NCI-H2171 treated with DMSO at 0.1 percent for 48 hours (cell line): ENCODE results near the gene PEX11B.
"Not testable (repeated sequence)": the region's sequence is repeated elsewhere in the genome, so short reads cannot be mapped to it uniquely, and the experiment has no call there.

Experiments used
- DNase-seq: peaks from one replicate; lab custom pipeline; 2025; lab: John Stamatoyannopoulos, UW

The PEX11B gene

DNA sequence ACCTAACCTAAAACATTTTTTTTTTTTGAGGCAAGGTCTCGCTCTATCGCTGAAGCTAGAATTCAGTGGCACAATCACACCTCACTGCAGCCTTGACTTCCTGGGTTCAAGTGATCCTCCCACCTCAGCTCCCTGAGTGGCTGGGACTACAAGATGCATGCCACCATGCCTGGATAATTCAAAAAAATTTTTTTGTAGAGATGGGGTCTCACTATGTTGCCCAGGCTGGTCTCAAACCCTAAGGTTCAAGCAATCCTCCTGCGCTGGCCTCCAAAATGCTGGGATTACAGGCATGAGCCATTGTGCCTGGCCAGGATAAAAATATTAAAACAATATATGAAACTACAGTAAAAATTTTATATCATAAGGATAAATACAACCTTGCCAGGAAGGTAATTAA is 34.4 kb upstream of the PEX11B start:
- DNase-seq = no peak

DNA sequence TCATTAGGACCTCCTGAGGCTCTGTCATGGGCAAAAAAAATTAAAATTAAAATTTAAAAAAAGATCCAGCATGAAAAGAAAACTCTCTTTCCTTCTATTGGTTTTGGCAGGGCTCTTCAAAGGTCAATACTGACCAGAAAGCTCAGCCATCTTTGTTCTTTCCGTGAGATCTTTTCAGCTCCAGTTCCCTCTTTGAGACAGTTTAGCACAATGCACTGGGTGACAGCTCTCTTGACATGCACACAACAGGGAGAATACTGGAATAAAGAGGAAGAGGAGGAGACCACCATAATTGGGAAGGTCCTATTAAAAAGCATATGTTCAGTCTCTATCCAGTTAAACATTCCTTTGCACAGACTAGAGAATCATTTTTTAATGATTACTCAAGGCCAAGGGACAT is 33.0 kb upstream of the PEX11B start:
- no peak for DNase-seq

DNA sequence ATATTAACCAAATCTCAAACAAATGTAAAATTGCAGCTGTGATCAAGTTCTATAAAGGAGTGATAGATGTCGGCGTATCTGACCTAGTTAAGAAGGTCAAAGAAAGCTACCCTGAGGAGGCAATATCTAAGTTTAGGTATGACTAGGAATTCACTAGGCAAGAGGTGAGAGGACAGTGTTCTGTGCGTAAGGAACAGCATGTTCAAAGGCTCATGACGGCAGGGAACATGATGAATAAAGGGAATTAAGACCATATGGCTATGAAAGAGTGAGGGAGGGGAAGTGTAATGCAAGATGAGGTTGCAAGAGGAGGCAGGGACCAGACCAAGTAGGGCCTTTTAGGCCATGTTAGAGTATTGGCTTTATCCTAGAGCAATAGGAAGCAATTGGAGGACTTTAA is 30.7 kb upstream of the PEX11B start:
- DNase-seq = peak; percentile 22

DNA sequence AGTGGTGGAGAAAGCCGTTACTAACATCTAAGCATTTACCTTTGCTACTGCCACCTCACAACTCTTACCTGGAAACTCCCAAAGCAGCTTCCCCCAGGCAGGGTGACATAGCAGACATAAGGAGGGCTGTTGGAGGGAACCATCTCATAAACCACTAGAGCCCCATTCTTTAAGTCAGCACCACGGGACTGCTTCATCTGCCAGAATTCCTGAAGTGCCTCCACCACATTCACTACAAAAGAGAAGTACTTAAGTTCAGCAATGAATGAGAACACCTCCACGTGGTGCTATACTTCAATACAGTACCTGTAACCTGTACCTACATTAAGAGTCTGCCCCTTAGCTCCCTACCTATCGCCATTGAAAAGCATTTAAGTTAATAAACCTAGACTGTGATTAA is 29.0 kb upstream of the PEX11B start:
- no peak for DNase-seq

DNA sequence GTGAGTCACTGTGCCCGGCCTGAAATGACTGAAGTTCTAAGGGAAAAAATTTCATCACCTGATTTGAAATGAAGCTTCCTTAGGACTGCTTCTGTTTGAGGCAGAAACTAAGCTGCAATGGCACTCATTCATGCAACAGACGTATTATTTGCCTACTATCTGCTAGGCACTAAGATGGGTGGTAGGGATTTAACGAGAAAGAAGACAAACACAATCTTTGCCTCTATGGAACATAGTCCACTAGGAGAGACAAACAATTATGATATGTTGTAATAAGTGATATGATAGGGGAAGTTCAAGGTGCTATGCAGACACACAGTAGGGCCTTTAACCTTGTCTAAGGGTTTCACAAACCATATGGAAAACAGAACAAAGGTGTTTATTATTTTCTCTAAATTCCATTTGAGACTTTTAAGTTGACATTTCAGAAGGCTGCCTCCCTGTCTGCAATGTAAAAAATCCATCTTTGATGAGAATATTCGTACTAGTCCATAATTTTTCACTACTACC is 28.0 kb upstream of the PEX11B start:
- no peak for DNase-seq

DNA sequence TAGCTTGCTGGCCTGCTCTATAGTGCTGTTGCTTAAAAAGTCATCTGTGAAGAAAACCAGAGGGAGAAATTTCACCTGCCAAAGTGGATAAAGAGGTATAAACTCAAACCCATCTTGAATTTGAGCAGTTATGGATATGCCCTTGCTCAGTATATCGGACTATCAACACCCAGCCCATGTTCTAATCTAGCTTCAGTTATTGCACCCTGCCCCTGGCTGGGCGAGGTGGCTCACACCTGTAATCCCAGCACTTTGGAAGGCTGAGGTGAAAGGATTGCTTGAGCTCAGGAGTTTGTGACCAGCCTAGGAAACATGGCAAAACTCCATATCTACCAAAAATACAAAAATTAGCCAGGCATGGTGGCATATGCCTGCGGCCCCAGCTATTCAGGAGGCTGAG is 26.0 kb upstream of the PEX11B start:
- no peak for DNase-seq

DNA sequence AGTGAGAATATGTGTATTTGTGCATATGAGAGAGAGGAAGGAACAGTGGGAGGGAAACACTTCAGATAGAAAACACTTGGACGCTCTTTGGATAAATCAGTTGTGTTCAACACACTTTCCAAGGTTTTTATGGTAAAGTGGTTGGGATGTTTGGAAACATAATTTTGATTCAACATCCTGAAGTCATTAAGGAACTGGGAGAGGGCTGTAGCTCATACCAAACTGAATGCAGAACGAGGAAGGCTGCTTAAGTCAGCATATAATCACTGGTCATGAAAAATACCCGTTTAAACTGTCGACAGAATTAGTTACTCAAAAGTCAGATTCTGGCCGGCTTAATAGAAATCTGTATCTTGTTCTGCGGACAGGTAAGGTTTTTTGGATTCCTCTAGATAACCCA is 24.4 kb upstream of the PEX11B start:
- no peak for DNase-seq

DNA sequence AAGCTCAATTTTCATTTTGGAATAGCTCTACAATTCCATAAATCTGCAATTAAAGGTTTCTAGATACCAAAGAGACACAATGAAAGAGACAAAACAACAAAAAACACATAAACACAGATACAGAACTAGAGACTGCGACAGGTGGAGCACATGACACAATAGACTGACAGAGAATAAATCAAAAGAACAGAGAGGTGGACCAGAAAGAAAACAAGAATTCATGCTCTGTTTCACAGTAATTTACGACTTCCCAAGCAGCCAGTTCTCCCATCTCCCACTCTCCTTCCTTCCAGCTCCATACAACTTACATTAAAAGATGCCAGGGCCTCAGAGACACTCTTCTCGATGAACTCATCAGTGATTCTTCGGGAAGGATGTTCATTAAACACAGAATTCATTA is 23.9 kb upstream of the PEX11B start:
- DNase-seq = no peak

DNA sequence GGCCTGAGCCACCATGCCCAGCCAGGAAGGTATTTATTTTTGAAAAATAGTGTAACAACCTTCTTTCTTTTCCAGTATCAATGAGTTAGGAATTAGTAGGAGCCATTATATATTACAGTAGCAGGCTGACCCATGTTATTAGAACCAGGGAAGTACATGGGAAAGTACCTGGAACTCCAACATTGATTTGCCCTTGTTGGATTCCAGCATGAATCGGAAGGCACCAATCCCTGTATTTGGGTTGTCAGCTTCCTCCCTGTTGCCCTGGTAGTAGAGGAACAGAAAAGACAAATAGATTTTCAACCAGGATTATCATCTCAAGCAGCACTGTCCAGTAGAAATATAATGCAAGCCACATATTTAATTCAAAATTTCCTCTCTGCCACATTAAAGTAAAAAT is 18.9 kb upstream of the PEX11B start:
- no peak for DNase-seq

DNA sequence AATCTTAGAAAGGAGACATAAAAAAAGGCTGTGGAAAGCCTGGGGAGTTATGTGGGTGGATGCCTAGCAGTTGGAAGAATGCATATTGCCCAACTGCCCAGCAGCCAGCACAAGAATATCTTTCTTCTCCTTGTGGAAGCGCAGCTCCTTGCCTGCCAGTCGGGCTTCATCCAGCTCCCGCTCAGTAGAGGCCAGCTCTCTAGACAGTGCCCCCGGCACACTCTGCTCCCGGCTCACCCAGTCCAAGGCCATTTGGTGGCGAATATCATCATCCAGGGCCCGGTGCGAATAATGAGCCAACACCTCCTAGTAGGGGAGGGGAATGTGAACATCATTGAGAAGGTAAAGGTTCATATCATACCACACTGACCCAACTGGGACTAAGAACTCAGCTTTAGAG is 17.7 kb upstream of the PEX11B start:
- no peak for DNase-seq

DNA sequence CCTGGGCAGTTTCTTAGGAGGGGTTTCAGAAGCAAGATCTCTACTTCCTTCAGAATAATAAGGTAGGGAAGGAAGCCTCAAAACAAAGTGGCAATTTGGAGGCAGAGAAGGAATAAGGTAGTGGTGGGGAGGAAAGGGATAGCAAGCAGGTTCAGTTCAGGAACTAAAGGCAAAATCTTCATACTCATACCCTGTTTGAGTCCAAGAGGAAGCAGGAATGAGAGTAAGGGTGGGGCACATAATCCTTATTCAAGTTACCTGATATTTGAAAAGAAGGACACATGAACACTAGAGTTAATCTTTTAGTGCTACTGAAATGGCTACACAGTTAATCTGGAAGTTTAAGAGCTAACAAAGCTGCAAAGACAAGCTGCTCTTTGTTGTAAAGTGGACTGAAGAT is 17.2 kb upstream of the PEX11B start:
- DNase-seq = no peak

DNA sequence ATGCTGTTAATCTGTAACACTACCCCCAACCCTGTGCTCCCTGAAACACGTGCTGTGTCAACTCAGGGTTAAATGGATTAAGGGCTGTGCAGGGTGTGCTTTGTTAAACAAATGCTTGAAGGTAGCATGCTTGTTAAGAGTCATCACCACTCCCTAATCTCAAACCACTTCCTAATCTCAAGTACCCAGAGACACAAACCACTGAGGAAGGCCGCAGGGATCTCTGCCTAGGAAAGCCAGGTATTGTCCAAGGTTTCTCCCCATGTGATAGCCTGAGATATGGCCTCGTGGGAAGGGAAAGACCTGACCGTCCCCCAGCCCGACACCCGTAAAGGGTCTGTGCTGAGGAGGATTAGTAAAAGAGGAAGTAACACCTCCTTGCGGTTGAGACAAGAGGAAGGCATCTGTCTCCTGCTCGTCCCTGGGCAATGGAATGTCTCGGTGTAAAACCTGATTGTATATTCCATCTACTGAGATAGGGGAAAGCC is 14.0 kb upstream of the PEX11B start:
- DNase-seq = not testable (repeated sequence)

DNA sequence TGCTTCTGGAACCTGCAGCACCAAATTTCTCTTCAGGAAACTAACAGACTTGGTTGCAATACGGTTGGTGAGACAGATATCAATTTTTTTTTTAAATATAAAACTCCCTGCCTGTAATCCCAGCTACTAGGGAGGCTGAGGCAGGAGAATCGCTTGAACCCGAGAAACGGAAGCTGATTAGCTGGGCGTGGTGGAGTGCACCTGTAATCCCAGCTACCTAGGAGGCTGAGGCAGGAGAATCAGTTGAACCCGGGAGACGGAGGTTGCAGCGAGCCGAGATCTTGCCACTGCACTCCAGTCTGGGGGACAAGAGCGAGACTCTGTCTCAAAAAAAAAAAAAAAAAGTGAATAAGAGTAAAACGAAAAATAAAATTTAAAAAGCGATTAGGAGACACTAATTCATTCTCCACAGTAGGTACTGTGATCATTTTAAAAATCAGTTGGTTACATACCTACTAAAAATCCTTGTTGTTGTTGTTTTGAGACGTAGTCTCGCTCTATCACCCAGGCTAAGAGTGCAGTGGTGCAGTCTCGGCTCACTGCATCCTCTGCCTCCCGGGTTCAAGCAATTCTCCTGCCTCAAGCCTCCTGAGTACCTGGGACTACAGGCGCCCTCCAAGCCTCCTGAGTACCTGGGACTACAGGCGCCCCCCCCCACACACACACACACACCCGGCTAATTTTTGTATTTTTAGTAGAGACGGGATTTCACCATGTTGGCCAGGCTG is 9.6 kb upstream of the PEX11B start:
- DNase-seq = no peak

DNA sequence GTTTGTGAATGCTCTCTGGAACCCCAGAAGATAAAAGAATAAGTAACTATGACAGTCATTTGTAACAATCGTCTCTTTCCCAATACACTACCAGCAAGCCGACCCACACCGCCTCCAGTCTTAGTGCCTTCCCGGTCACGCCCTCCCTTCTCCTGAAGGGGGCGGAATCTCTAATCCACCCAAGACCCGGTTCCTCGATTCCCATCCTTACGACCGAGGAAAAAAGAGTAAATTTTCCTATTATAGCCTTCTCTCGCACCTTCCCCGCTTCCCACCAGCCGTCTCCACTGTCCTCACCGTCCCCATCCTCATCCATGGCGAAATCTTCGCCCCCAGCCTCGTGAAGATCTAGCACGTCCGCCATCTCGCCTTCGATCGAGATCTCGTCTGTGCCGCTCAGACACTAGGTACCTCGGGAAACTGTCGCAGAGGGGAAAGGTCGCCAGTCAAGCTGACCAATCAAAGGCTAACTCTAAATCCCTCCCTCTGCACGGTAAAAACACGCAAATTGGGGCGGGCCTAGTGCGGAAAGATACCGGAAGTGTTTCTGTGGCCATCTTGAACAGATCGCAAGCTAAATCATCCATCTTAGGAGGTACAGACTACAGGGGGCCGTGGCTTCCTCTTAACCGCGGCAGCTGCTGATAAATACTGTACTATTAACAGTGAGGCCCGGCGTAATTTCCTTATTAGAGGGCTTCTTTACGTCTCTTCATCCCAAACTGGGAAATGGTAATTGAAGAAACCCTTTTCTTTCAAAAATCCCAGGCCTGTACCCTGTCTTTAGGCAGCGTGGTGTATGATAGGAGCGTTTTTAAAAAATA is 8.8 kb upstream of the PEX11B start, which contains the start of gene RBM8A:
Gene RBM8A (minus strand): TSS at position 422 of the 824 bp plus-strand sequence. CDS start 58 bp downstream, at position 364.
- peak; percentile 100 for DNase-seq

DNA sequence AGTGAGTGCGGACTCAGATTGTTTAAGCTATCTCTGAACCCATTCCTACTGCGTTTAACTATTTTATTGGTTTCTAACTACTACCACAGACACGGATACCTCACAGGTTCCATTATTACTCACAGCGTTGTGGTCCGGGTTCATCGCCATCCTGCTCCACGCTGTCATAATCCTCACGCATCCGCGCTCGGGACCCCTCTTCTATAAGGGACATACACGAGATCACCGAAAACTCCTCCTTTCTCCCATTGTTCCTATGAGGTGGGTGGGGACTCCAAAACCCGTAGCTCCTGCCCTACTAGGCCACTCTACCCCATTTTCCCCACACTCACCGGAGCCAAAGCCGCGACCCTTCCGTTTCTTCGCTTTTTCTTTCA is 8.2 kb upstream of the PEX11B start:
- no peak for DNase-seq

DNA sequence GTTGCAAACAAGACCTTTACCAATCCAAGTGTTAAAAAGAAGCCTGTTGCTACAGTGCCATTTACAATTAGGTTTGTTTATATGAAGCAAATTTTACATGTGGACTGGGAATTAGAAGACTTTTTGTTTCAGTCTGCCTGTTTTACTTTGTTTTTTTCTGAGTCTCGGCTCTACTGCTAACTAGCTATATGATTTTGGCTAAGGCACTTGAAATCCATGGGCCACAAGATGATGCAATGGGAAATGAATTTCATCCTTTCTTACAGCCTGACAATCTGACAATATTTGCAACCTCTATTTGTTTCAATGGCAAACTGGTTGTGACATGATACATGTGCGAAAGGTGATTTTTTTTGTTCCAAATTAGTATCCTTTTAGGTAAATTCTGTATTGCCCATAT is 3.7 kb upstream of the PEX11B start:
- no peak for DNase-seq

DNA sequence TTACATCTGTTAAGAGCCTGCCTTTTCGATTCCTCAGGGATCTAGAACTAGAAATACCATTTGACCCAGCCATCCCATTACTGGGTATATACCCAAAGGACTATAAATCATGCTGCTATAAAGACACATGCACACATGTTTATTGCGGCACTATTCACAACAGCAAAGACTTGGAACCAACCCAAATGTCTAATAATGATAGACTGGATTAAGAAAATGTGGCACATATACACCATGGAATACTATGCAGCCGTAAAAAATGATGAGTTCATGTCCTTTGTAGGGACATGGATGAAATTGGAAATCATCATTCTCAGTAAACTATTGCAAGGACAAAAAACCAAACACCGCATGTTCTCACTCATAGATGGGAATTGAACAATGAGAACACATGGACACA is 1.8 kb upstream of the PEX11B start:
- not testable (repeated sequence) for DNase-seq

DNA sequence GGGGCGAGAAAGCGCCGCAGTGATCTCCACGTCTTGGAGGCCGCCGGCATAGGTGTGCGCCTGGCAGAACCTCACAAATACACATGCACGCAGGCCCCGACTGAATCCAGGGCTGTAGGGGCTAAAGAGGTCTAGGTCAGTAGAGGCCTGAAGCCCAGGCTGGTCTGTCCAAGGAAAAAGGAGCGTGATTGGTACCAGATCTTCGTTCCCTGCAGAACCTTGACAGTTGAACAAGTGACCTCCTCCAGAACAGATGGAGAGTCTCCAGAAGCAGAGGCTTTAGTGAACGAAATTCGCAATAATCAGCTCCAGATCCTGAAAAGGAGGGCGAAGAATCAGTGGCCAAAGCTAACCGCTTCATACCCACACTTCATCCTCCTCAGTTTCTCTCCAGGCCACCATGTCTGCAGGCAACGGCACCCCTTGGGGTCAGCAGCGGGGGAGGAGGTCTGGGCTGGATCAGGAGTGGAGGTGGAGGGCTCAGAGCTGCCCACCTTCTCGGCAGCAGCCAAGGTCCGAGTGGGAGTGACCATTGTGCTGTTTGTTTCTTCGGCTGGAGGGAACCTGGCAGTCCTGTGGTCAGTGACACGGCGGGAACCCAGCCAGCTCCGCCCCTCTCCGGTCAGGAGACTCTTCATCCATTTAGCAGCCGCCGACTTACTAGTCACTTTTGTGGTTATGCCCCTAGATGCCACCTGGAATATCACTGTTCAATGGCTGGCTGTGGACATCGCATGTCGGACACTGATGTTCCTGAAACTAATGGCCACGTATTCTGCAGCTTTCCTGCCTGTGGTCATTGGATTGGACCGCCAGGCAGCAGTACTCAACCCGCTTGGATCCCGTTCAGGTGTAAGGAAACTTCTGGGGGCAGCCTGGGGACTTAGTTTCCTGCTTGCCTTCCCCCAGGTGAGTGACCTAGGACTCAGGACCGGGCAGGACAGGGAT is 749 bp upstream of the PEX11B start:
- no peak for DNase-seq

DNA sequence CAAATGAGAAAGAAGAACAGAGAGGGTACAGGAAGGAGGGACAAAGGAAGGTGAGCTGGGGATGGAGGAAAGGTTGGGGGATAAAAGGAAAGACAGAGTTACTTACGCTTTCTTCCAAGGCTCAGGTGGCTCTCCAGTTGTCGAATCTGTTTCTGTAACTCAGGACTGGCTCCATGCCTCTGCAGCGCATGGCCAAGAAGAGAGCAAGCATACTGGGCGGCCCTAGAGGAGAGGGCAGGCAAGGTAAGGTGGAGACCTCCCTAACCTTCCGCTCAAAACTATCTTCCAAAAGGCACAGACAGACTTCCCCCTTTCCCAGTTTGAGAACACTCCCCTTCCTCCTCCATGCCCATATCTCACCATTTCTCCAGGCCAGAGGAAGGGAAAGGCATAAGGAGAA is 922 bp downstream of the PEX11B start:
- no peak for DNase-seq

DNA sequence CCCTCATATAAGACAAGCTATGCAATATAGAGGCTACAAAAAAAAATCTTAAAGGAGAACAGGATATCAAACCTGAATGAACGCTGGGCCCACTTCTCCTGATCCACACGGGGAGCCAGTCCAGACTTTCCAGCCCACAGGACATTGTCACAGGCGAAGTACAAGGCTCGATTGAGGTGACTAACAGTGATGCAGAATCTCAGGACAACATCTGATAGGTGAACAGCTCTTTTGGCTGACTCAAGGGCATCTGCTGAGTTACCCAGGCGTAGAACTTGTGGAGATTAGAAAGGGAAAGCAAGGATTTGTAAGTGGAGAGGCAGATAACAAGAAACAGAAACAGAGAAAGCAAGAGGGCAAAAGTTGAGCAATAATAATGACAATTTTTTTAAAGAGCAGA is 1.8 kb downstream of the PEX11B start:
- DNase-seq = no peak

DNA sequence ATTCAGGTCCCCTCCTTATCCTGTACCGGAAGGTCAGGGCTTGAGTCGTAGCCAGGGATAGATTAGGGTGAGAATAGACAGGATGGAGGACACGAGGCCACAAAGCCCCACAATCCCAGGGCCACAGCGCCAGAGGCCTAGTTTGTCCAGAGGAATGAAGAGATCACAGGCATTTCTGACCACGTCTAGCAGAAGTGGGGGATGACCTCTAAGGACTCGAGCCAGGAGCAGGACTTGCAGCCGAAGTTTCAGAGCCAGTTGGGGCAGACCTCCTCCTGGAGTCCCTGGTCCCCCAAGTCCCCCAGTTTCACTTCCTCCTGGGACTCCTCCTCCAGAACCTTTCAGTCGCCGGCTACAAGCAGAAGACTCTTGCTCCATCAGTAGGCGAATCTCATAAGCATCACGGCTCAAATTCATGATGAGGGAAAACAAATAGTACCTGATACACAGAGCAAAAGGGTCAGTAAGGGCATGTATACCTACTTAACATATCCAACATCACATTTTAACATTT is 6.3 kb downstream of the PEX11B start:
- DNase-seq = no peak

DNA sequence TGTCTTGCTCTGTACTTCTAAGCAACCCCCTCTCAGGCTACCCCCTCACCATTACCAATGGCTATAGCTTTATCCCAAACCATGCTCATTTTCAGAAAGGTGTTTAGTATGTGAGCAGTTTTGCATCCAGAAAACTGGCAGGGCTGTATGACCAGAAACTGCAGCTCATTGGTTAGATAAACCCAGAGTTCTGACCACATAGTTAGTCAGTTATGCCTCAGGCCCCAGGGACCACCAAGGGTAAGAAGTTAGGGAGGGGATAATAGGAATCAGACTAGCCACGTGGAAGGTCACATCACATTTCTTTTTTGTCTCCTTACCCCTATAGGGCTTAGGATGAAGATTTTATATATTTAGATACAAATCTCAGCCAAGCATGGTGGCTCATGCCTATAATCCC is 9.9 kb downstream of the PEX11B start:
- no peak for DNase-seq
